SIG-M5 (cell line): Measurements from ENCODE around the gene TSHZ2.
"Not testable (repeated sequence)": the region's sequence is repeated elsewhere in the genome, so short reads cannot be mapped to it uniquely, and the experiment has no call there.

Source experiments
- DNase-seq: peaks from one replicate; lab custom pipeline; 2025; lab: John Stamatoyannopoulos, UW

The TSHZ2 gene

DNA sequence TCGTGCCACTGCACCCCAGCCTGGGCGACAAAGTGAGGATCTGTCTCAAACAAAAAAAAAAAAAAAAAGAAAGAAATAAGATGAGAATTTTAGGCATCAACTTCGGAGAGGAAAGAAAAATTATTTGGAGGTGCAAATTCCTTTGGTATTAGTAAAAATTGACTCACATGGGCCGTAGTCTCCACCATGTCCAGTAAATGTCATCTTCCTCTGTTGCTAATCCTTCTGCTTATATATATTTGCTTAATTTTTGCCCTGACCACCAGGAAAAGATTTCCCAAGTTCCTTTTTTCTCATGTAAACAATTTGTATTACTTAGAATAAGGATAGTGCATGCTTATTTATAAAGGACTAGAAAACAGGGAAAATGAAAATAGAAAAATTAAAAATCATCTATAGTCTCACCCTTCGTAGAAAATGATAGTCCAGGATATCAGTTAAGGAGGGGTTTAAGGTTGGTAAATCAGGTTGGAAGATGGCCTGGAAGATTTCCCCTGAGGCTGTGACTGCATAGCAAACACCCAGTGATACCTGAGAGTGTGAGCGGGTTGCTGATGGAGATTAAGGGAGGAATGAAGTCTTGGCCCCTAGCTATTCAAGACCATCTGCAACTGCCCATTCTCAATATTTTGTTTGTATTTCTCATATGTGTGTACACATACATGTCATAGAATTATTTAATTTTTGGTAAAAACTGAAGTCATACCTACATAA, 380.7 kb downstream of the TSHZ2 start:
- no peak for DNase-seq

DNA sequence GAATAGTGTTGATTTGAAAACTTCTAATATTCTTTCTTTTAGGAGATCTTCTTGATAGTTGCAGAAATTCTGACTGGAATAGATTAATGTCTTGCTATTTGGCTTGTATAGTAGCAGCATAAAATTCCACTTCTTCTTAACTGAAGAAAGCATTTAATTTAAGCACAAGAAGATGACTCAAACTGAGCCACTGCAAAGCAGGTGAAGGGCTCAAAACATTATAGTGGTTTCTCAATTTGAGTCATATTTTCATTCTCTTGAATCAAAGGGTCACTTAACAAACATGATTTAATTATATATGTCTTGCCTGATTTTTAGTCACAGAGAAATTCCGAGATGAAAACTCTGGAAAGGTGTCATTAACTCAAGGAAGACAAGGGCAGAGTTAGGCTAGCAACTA, 382.2 kb downstream of the TSHZ2 start:
- DNase-seq = no peak

DNA sequence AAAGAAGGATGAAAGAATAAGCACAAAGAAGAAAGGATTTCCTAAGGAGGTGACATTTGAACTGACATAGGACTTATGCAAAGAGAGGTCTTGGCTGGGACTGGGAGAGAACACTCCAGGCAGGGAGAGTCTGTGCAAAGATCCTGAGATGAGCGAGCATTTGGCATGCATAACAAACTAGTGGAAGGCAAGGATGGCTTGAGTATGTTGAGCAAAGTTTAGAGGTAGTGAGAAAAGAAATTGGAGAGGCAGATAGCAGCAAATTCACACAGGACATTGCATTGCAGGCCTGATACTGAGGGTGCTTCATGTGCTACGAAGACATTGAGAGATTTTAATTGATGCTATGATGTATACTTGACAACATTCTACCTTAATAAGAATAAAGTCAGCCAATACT, 383.6 kb downstream of the TSHZ2 start:
- DNase-seq = no peak

DNA sequence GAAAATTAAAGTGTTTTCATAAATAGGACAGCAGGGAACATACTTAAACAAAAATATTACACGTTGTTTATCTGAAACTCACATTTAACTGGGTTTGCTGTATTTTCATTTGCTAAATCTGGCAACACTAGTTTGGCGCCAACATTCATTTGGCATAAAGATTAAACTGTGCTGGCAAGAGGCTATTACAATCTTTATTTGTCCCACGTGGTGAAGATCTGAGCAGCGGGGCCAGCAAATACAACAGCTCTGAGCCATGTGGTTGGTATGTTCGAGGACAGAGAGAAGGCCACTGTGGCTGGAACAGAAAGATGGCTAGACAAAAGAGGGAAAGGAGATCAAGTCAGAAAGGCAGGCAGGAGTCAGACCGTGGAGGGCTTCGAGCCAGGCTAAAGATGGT, 387.3 kb downstream of the TSHZ2 start:
- DNase-seq = no peak

DNA sequence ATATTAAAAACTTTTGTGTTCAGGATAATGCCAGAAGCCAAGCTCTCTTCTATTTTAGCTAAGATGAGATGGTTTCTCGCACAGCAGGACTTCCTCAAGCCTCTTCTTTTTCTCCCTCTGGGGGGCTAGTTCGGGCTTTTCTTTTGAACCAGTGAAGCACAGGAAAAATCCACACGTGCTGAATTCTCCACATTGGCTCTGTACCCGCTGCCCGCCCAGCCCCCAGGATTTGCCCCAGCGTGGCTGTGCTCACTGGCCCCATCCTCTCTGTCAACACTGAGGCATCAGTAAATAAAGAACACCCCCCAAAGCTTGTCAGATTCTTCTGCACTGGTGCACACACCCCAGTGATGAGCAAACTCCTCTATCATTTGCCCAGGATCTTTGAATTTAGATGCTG, 388.7 kb downstream of the TSHZ2 start:
- no peak for DNase-seq

DNA sequence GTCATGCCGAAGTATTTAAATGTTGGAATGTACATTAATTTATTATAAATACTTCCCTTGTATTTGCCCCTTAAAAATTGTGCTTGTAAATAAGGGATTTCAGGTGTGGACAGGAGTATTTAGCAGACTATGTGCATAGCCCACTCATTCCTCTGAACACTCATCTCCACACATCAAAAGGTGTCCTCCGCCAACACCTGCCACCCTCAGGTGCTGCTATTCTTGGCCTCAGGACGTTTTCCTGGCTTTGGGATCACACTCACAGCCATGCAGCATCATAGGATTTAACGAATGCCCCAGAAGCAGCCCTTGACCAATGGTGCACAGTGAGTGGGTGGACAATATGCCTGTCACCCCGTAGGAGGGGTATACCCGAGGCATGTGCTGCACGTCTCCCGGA, 390.6 kb downstream of the TSHZ2 start:
- no peak for DNase-seq

DNA sequence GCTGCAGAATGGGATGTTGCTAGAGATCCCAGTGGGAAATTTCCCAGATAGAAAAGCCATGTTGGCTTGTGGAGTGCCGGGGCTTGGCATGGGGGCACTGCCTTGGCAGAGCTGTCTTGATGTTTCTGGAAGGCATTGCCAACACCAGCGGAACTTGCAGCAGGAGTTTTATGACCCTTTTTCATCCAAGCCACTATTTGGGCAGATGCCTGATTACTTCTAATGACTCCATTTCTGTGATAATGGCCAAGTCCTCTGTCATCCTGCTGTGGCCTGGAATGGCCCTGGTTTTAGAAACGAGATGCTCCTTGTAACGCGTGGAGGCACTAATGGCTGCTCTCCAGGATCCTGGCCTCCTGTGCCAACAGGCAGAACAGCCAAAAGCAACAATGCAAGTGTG, 392.5 kb downstream of the TSHZ2 start:
- no peak for DNase-seq

DNA sequence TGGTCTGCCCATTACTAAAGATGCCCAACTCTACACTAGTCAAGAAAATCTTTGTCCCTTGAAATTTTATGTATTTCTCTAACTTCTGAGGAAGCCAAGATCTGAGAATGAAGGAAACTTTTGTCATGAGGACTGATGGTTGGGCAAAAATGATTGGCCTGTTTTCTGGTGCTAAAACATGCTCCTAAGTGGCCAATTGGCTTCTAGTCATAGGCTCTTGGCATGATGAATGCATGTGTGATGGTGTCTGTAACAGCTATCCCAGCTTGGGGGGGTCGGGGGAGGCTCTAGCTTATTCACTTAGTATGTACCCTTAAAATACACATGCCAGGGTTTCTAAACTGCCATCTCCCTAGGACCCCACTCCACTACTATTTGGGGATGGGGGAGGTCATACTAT, 392.9 kb downstream of the TSHZ2 start:
- DNase-seq = no peak

DNA sequence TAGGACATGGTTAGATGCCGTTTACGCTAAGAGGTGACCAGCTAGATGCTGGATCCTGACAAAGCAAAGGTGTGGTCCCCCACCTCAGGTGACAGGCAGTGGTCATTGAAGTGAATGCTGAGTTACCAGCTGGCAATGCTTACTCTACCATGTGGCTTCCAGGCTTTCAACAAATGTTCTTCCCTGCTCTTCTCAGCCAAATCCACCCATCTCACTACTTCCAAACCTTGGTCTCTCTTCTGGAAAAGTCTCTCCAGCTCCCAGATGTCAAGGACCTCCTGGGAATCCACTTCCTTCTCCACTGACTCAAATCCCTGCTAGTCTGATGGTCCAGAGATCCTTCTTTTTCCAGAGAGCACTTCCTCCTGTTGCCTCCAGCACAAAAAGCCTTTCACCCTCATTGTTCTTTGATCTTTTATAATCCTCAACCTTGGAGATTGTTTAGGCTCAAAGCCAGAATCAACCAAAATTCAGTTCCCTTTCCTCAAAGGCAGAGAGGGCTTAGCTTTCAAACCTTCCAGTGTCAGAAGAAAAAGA, 393.4 kb downstream of the TSHZ2 start:
- no peak for DNase-seq

DNA sequence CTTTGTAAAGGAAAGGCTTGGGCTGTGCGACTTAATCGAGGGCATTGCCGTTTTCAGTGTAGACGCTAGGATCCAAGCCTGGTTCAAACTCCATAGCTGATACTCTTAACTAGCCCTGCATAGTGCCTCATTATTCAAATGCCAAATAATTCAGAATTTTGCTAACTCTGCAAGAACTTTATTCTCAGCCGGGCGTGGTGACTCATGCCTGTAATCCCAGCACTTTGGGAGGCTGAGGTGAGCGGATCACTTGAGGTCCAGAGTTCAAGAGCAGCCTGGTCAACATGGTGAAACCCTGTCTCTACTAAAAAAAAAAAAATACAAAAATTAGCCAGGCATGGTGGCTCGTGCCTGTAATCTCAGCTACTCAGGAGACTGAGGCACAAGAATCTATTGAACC, 394.8 kb downstream of the TSHZ2 start:
- not testable (repeated sequence) for DNase-seq

DNA sequence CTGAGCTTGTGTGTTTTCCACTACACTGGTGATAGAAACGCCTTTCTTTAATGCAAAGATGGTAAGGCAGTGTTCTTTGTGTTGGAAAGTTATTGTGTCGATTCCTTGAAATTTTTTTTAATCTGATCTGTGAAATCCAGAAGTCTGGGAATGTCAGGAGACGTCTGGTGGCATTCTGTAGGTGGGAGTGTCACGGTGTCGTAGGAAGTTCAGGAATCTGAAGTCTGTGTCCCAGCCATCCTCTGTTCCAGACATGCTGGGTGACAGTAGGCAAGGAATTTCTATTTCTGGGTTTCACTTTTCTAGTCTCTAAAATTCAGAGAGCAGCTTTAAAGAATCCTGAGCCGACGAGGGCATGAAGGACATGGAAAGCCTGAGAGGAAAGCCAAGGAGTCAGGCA, 397.7 kb downstream of the TSHZ2 start:
- DNase-seq = no peak

DNA sequence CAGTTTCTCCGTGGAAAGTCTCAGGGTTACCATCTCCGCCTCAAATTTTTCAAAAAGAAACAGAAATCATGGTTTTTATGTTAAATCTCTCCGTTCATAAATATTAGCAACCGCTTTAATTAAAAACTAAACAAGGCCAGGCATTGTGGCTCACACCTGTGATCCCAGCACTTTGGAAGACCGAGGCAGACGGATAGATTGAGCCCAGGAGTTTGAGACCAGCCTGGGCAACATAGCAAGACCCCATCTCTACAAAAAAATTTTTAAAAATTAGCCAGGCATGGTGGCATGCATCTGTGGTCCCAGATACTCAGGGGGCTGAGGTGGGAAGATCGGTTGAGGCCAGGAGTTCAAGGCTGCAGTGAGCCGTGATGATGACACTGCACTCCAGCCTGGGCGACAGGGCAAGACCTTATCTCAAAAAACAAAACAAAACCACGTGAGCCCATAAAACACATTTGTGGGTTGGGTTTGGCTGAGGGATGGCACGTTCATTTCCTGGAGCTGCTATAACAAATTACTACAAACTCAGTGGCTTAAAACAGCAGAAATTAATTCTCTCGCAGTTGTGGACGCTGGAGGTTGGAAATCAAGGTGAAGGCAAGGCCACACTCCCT, 398.3 kb downstream of the TSHZ2 start:
- DNase-seq = no peak

DNA sequence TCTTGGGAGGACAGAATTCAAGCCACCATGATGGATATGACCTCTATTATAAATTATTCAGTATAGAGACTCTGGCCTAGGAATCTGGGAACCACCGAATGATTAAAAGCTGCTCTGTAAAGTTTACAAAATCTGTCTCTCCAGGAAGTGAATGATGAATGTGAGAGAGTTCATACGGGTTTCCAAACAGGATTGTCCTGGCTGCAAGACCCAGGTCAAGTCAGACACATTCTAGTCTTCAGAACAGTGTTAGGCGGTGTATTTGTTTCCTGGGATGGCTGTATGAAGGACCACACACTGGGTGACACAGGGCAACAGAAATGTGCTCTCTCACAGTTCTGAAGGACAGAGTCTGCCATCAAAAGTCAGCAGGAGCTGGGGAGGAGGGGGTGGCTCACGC, 399.1 kb downstream of the TSHZ2 start:
- DNase-seq = no peak

DNA sequence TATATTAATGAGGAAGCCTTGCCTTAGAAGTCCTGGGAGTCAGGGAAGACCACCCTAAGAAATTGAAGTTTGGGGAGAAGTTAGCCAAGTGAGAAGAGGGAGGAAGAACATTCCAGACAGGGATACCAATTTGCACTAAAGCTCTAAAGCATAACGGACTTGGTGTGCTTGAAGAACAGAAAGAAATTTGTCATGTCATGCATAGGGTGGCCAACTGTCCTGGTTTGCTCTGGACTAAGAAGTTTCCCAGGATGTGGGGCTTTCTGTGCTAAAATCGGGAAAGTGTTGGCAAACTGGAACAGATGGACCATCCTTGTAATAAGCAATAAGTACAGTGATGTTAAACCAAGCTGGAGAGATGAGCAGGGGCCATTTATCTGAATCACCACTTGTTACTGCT, 403.9 kb downstream of the TSHZ2 start:
- DNase-seq = no peak

DNA sequence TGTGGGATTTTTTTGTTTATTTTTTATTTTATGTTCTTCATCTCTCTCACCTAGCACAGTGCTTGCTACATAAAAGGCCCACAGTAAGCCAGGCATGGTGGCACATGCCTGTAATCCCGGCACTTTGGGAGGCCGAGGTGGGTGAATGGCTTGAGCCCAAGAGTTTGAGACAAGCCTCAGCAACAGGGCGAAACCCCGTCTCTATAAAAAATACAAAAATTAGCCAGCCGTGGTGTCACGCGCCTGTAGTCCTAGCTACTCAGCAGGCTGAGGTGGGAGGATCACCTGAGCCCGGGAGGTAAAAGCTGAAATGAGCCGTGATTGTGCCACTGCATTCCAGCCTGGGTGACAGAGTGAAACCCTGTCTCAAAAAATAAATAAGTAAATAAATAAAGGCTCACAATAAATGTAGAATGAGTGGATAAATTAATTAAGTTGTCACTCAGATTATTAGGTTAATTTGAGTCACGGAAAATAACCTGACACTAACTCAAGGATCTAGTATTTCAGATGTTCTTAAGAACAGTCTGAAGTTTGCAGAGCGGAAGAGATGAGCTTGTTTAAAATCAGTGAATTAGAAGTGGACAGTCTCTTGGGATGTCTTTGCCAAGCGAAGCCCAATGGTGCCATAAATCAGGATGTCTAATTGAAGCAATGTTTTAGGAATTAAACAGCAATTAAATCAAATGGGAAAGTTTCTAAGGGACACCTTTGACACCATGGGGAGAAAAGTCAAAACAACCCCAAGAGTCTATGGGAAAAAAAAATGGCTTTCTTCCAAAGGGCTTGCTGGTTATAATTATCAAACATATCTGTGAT, 407.1 kb downstream of the TSHZ2 start:
- DNase-seq = no peak

DNA sequence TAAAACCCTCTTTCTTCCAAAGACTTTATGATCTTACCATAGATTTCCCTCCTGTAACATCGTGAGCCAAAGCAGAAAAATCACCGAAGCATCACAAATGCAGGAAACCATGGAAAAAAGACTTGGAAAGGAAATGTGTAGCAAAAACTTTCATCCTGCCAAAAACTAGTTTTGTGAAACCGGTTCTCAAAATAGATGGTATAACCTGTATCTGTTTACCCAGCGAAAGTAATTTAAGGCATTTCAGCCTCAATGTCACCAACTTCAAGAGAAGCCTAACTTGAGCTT, 407.6 kb downstream of the TSHZ2 start:
- DNase-seq = no peak

DNA sequence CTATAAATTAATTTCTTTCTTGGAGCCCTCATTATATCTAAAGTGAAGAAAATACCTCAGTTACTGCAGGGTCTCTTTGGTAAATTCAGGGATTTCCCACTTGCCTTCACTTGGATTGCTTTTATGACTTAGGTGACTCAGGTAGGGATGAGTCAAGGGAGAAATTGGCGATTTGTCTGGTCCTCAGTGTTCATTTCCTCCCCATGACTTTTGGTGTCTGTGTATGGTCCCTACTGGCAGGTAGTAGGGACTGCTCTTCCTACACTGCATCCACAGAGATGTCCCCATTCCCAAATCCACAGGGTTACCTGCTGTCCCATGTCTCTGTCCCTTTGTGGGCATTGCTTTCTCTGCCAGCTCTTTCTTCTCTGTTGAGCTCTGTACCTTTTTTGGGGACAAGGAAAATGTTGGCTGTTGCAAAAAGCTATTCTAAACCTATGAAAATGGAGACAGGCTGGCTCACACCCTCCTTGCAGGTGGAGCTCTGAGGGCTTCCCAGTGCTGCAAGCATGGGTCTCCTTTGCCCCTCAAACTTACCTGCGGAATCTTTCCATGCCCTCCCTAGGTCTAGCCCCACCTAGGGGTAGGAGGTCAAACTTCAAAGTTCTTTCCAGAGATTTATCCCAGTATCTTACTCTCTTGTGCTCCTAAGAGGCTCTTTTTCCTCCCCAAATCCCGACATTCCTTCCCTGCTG, 409.6 kb downstream of the TSHZ2 start:
- DNase-seq = no peak

DNA sequence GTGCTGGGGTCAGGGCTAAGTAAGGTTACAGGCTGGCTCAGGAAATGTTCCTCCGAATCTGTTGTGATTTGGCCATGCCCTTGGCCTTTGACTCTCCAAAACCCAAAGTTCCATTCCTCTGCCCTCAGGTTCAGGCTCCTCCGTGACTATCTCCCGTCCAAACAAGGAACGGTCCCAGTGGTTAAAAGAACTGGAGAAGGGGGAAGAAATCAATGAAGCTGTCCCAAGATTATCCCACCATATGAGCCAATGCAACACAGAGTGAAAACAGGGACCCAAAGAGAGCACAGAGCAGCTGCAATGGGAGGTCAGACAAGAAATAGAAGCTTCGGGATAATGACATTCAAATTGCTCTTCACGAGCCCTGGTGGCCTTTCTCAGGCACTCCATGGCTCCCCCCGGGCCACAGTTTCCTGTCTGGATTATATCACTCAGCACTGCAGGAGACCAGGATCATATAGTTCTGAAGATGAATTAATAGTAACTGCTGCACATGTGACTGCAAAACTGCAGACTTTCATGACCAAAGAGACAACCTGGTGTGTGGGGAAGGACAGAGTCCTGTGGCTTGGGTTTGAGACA, 410.2 kb downstream of the TSHZ2 start:
- DNase-seq = no peak

DNA sequence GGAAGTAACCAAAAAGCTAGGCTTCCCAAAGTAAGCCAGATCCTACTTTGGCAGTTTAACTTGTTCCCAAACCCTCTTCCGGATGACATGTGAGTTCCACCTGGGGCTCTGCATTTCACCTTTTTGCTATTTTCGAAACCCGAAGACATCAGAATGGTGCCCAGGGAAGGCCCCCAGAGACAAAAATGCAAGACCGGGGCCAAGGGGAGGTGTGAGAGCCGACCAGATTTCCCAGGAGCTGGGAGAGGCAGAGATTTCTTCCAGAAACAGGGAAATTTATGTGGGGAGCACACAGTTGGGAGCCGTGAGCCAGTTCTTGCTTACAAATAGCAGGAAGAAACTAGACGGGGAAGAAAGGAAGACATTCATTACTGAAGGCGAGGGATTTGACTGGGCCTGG, 411.8 kb downstream of the TSHZ2 start:
- DNase-seq = no peak

DNA sequence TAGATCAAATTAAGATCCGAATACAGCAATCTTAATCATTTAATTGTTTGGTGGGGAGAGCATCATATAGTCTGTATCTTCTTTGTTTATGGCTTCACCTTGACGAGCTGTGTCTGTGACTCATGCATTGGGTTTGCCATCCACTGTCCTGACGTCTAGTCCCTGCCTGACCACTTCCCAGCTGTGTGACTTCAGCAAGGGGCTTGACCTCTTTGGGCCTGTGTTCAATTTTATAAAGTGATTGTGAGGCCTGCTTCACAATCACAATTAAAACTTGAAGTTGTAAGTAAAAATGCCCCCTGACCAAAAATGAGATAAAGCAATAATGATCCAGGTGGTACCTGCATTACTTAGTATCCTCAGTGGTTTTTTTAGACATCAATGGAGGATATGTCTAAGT, 412.2 kb downstream of the TSHZ2 start:
- DNase-seq = no peak

DNA sequence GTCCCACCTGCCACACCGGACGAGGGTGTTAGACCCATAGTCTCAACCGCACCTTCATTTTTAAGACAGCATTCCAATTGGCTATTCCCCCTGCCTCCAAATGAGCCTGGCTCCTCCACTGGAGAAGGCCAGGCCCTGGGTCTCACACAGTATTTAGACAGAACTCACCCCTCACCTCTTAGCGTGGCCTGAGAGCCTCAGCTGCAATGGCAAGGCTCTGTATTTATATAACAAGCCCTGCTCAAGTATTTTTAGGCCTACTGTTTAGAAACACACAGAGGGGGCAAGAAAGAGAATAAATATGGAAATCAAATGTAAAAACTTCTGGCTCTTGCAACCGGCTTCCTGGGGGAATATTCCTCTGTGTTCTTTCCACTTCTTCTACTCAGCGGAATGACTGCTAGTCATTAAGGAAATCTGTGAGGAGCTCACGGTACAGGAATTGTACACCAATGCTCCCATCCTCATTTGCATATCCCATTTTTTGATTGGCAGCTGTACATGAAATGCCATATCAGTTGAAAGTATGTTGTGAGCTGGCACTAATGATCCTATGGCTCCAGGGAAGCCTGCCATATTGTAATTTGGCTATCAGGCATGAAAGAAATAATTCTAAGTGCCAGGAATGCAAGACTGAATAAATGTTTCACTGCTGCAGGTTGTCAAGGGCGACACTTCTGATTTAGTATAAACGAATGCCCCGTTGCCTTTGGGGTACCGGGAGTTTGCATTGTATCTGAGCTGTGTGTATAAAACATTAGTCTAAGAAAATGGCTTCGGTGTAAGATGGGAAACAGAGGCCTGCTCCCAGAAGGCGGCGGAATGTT, 414.0 kb downstream of the TSHZ2 start:
- DNase-seq = no peak
